Measurements from ENCODE around the gene AFF3. TPM values are rescaled to one million over a fixed set of nuclear protein-coding genes. Genes with fewer than 3 reads are reported as not detected.
A peak's percentile ranks its signal among the peaks of the same experiment; 100 is the strongest.

Gene AFF3
- total RNA-seq, 5 donors from 2014 or later (not counting 1 experiment from before 2014, with no cell fraction given) = 9.9 to 23.5 (median 11.5) TPM

GRCh38 chr2:100066246-100066645, 76.1 kb downstream of the AFF3 start:
- H3K9me3 Mint-ChIP-seq = peaks cover 0 to 4% (median 0%) of the 10 kb centered on the region in 3 donors
- no peak overlapping the region for H3K27ac Mint-ChIP-seq
- peaks cover 7 to 25% (median 14%) of the 10 kb centered on the region in 3 donors for H3K4me1 Mint-ChIP-seq
- H3K9me3 ChIP-seq = no peaks in the 10 kb centered on the region
- no peaks in the 10 kb centered on the region for H3K27me3 ChIP-seq (replicated peaks in 1 of 2; ENCODE audit: control insufficient read depth in 2 of 2, extremely low read depth in 1 of 2, insufficient read depth in 2 of 2, low read length in 1 of 2)
- H3K4me3 ChIP-seq (ENCODE audit: control insufficient read depth in 1 of 2, extremely low read depth in 1 of 2, low read length in 1 of 2) = no peak overlapping the region
- H3K4me3 Mint-ChIP-seq = no peak overlapping the region
- CTCF ChIA-PET = interaction anchor here in 1 of 2 donors (0.6 kb wide), 1 partner anchor 153 kb away, joined by 3 read pairs; no protein-coding TSS in a partner anchor
- H3K27me3 Mint-ChIP-seq = no peaks in the 10 kb centered on the region
- no peak for ATAC-seq (replicated peaks in 1 of 4)
- peaks cover 5 to 10% of the 10 kb centered on the region in 2 experiments for H3K4me1 ChIP-seq (ENCODE audit: control insufficient read depth in 1 of 2, extremely low read depth in 1 of 2, insufficient read depth in 2 of 2, low read length in 2 of 2)
- no peak overlapping the region for H3K27ac ChIP-seq (ENCODE audit: low read length)
- DNase-seq = no peak
- peaks cover 4% of the 10 kb centered on the region for H3K36me3 Mint-ChIP-seq
- WGBS (ENCODE audit: insufficient coverage) = 88% methylated on average over 1 of the region's 3 CpGs
- no peaks in the 10 kb centered on the region for H3K36me3 ChIP-seq (ENCODE audit: control insufficient read depth in 2 of 2, extremely low read depth in 1 of 2, insufficient read depth in 1 of 2, low read length in 1 of 2)
- POLR2A ChIA-PET = no interaction called here

- Histone ChIP-seq H3K4me3 (ENCODE audit: control insufficient read depth in 1 of 2, extremely low read depth in 1 of 2, low read length in 1 of 2) (no peak overlapping the region), H3K9me3 (no peaks in the 10 kb centered on the region), H3K27ac (ENCODE audit: low read length) (no peak overlapping the region), H3K36me3 (ENCODE audit: control insufficient read depth in 2 of 2, extremely low read depth in 1 of 2, insufficient read depth in 1 of 2, low read length in 1 of 2) (no peaks in the 10 kb centered on the region), H3K27me3 (replicated peaks in 1 of 2; ENCODE audit: control insufficient read depth in 2 of 2, extremely low read depth in 1 of 2, insufficient read depth in 2 of 2, low read length in 1 of 2) (no peaks in the 10 kb centered on the region), H3K4me1 (ENCODE audit: control insufficient read depth in 1 of 2, extremely low read depth in 1 of 2, insufficient read depth in 2 of 2, low read length in 2 of 2) (peaks cover 7 to 15% of the 10 kb centered on the region in 2 experiments)
- ChIA-PET POLR2A (no interaction called here), CTCF (interaction anchor here in 1 of 2 donors (0.5 kb wide), 1 partner anchor 1681 kb away, joined by 3 read pairs; no protein-coding TSS in a partner anchor)
- Mint-ChIP-seq H3K9me3 (peaks cover 0 to 4% (median 0%) of the 10 kb centered on the region in 3 donors), H3K27ac (no peak overlapping the region), H3K4me3 (no peak overlapping the region), H3K4me1 (peaks cover 16 to 34% (median 23%) of the 10 kb centered on the region in 3 donors), H3K27me3 (no peaks in the 10 kb centered on the region), H3K36me3 (peaks cover 4% of the 10 kb centered on the region)
- ATAC-seq (replicated peaks in 1 of 4) = no peak
- no CpG with 5 or more reads among the region's 9 CpGs for WGBS (ENCODE audit: insufficient coverage)
- no peak for DNase-seq
These were observed 77.6 kb downstream of the AFF3 start for GRCh38 chr2:100064592-100065428.

GRCh38 chr2:100064165-100064564, 78.2 kb downstream of the AFF3 start:
- no peak for ATAC-seq (replicated peaks in 1 of 4)
- Histone ChIP-seq H3K9me3 (no peaks in the 10 kb centered on the region), H3K36me3 (ENCODE audit: control insufficient read depth in 2 of 2, extremely low read depth in 1 of 2, insufficient read depth in 1 of 2, low read length in 1 of 2) (no peaks in the 10 kb centered on the region), H3K4me3 (ENCODE audit: control insufficient read depth in 1 of 2, extremely low read depth in 1 of 2, low read length in 1 of 2) (no peak overlapping the region), H3K27ac (ENCODE audit: low read length) (no peak overlapping the region), H3K4me1 (ENCODE audit: control insufficient read depth in 1 of 2, extremely low read depth in 1 of 2, insufficient read depth in 2 of 2, low read length in 2 of 2) (peaks cover 7 to 18% of the 10 kb centered on the region in 2 experiments), H3K27me3 (replicated peaks in 1 of 2; ENCODE audit: control insufficient read depth in 2 of 2, extremely low read depth in 1 of 2, insufficient read depth in 2 of 2, low read length in 1 of 2) (no peaks in the 10 kb centered on the region)
- peaks cover 0 to 4% (median 0%) of the 10 kb centered on the region in 3 donors for H3K9me3 Mint-ChIP-seq
- H3K27me3 Mint-ChIP-seq = no peaks in the 10 kb centered on the region
- POLR2A ChIA-PET = no interaction called here
- peaks cover 16 to 39% (median 28%) of the 10 kb centered on the region in 3 donors for H3K4me1 Mint-ChIP-seq
- peaks cover 4% of the 10 kb centered on the region for H3K36me3 Mint-ChIP-seq
- no peak overlapping the region for H3K4me3 Mint-ChIP-seq
- no CpG with 5 or more reads among the region's 2 CpGs for WGBS (ENCODE audit: insufficient coverage)
- DNase-seq = no peak
- CTCF ChIA-PET = no interaction called here
- H3K27ac Mint-ChIP-seq = no peak overlapping the region

- Mint-ChIP-seq H3K4me1 (peaks cover 16 to 40% (median 28%) of the 10 kb centered on the region in 3 donors), H3K27me3 (no peaks in the 10 kb centered on the region), H3K36me3 (peaks cover 4% of the 10 kb centered on the region), H3K27ac (no peak overlapping the region), H3K4me3 (no peak overlapping the region), H3K9me3 (peaks cover 0 to 4% (median 0%) of the 10 kb centered on the region in 3 donors)
- H3K9me3 ChIP-seq = no peaks in the 10 kb centered on the region
- DNase-seq (no peak), ATAC-seq (replicated peaks in 1 of 4) (no peak)
- no CpG with 5 or more reads among the region's 5 CpGs for WGBS (ENCODE audit: insufficient coverage)
- H3K27ac ChIP-seq (ENCODE audit: low read length) = no peak overlapping the region
- CTCF ChIA-PET = no interaction called here
- no peaks in the 10 kb centered on the region for H3K27me3 ChIP-seq (replicated peaks in 1 of 2; ENCODE audit: control insufficient read depth in 2 of 2, extremely low read depth in 1 of 2, insufficient read depth in 2 of 2, low read length in 1 of 2)
- H3K4me1 ChIP-seq (ENCODE audit: control insufficient read depth in 1 of 2, extremely low read depth in 1 of 2, insufficient read depth in 2 of 2, low read length in 2 of 2) = peaks cover 7 to 18% of the 10 kb centered on the region in 2 experiments
- no peak overlapping the region for H3K4me3 ChIP-seq (ENCODE audit: control insufficient read depth in 1 of 2, extremely low read depth in 1 of 2, low read length in 1 of 2)
- POLR2A ChIA-PET = no interaction called here
- no peaks in the 10 kb centered on the region for H3K36me3 ChIP-seq (ENCODE audit: control insufficient read depth in 2 of 2, extremely low read depth in 1 of 2, insufficient read depth in 1 of 2, low read length in 1 of 2)
These were observed 78.9 kb downstream of the AFF3 start for GRCh38 chr2:100063459-100063953.

- CTCF ChIA-PET = interaction anchor here (0.6 kb wide), 2 partner anchors 85 to 1171 kb away, joined by 3 read pairs; no protein-coding TSS in a partner anchor
- H3K27me3 Mint-ChIP-seq = no peaks in the 10 kb centered on the region
- H3K27ac Mint-ChIP-seq = no peak overlapping the region
- Histone ChIP-seq H3K4me1 (ENCODE audit: control insufficient read depth in 1 of 2, extremely low read depth in 1 of 2, insufficient read depth in 2 of 2, low read length in 2 of 2) (peaks cover 7 to 18% of the 10 kb centered on the region in 2 experiments), H3K27ac (ENCODE audit: low read length) (no peak overlapping the region), H3K36me3 (ENCODE audit: control insufficient read depth in 2 of 2, extremely low read depth in 1 of 2, insufficient read depth in 1 of 2, low read length in 1 of 2) (no peaks in the 10 kb centered on the region), H3K9me3 (no peaks in the 10 kb centered on the region), H3K4me3 (ENCODE audit: control insufficient read depth in 1 of 2, extremely low read depth in 1 of 2, low read length in 1 of 2) (no peak overlapping the region), H3K27me3 (replicated peaks in 1 of 2; ENCODE audit: control insufficient read depth in 2 of 2, extremely low read depth in 1 of 2, insufficient read depth in 2 of 2, low read length in 1 of 2) (no peaks in the 10 kb centered on the region)
- ATAC-seq (replicated peaks in 1 of 4) (no peak), DNase-seq (no peak)
- peaks cover 0 to 4% (median 0%) of the 10 kb centered on the region in 3 donors for H3K9me3 Mint-ChIP-seq
- H3K36me3 Mint-ChIP-seq = peaks cover 9% of the 10 kb centered on the region
- H3K4me3 Mint-ChIP-seq = no peak overlapping the region
- POLR2A ChIA-PET = no interaction called here
- peaks cover 16 to 38% (median 28%) of the 10 kb centered on the region in 3 donors for H3K4me1 Mint-ChIP-seq
- 73% methylated on average over 2 of the region's 5 CpGs for WGBS (ENCODE audit: insufficient coverage)
These were observed 80.1 kb downstream of the AFF3 start for GRCh38 chr2:100062336-100062735.

- ATAC-seq (replicated peaks in 1 of 4) (peak; percentile 52 to 92 (median 71)), DNase-seq (peak in 6 of 35 experiments; percentile 1 to 55 (median 4))
- H3K4me3 ChIP-seq (ENCODE audit: control insufficient read depth in 1 of 2, extremely low read depth in 1 of 2, low read length in 1 of 2) = no peak overlapping the region
- H3K27me3 ChIP-seq (replicated peaks in 1 of 2; ENCODE audit: control insufficient read depth in 2 of 2, extremely low read depth in 1 of 2, insufficient read depth in 2 of 2, low read length in 1 of 2) = no peaks in the 10 kb centered on the region
- WGBS (ENCODE audit: insufficient coverage) = 0% methylated on average over 1 of the region's 4 CpGs
- no peaks in the 10 kb centered on the region for H3K9me3 ChIP-seq
- H3K4me1 ChIP-seq (ENCODE audit: control insufficient read depth in 1 of 2, extremely low read depth in 1 of 2, insufficient read depth in 2 of 2, low read length in 2 of 2) = peaks cover 7 to 18% of the 10 kb centered on the region in 2 experiments
- Mint-ChIP-seq H3K4me3 (no peak overlapping the region), H3K27ac (peak overlapping the region in 1 of 2 donors; percentile 71), H3K4me1 (peaks cover 16 to 38% (median 28%) of the 10 kb centered on the region in 3 donors), H3K36me3 (peaks cover 11% of the 10 kb centered on the region), H3K9me3 (peaks cover 0 to 4% (median 0%) of the 10 kb centered on the region in 3 donors), H3K27me3 (no peaks in the 10 kb centered on the region)
- H3K27ac ChIP-seq (ENCODE audit: low read length) = peak overlapping the region; percentile 21
- CTCF ChIA-PET = interaction anchor here (1.0 to 1.3 kb wide), 2 partner anchors 9 to 54 kb away, joined by 3 read pairs; no protein-coding TSS in a partner anchor
- POLR2A ChIA-PET = interaction anchor here in 1 of 2 donors (0.5 kb wide), 1 partner anchor 911 kb away, joined by 3 read pairs; no protein-coding TSS in a partner anchor
- no peaks in the 10 kb centered on the region for H3K36me3 ChIP-seq (ENCODE audit: control insufficient read depth in 2 of 2, extremely low read depth in 1 of 2, insufficient read depth in 1 of 2, low read length in 1 of 2)
These were observed 81.5 kb downstream of the AFF3 start for GRCh38 chr2:100060875-100061274.

All from T-cell (primary cell).